ENCODE measurements around the gene ABCG4.
A peak's percentile ranks its signal among the peaks of the same experiment; 100 is the strongest.

The ABCG4 gene

GRCh38 chr11:119206511-119207414, 57.9 kb downstream of the ABCG4 start:
- peak; percentile 11 to 18 for DNase-seq (ENCODE audit: low read depth in 2 of 2)

- no peak for DNase-seq (ENCODE audit: low read depth in 2 of 2)
Observed at GRCh38 chr11:119207415-119207960, 58.6 kb downstream of the ABCG4 start.

GRCh38 chr11:119209186-119209585, 60.3 kb downstream of the ABCG4 start:
- DNase-seq (ENCODE audit: low read depth in 2 of 2) = no peak

GRCh38 chr11:119210050-119210449, 61.2 kb downstream of the ABCG4 start:
- DNase-seq (ENCODE audit: low read depth in 2 of 2) = no peak

Measured in activated CD8-positive, alpha-beta memory T cell treated with anti-CD3 and anti-CD28 coated beads for 4 hours (primary cell).